DOHH2 (cell line): ENCODE measurements around the gene ALOX5AP.

Experiments used
- CTCF ChIP-seq: fragments of 200-600 bp; sonication (generic); IDR thresholded peaks from one replicate; pipeline ENCODE4 v1.5.1; 2014; ENCODE audit warnings: antibody characterized with exemption, mild to moderate bottlenecking, low read depth, low read length; ENCODE audit not compliant: poor library complexity, severe bottlenecking
- EZH2phosphoT487 ChIP-seq: fragments of 200-600 bp; sonication (generic); IDR thresholded peaks from 2 replicates; pipeline ENCODE4 v1.6.1; 2017; ENCODE audit warnings: borderline replicate concordance, mild to moderate bottlenecking, antibody characterized with exemption, low read length, moderate library complexity, mixed read lengths

GRCh38 chr13:30773561-30773960 is 38.2 kb downstream of the ALOX5AP start:
- TF ChIP-seq CTCF: no peak
- TF ChIP-seq EZH2phosphoT487: no peak
